SU-DHL-6 (cell line): ENCODE measurements around the gene GALNT9.

Experiments
- CTCF ChIP-seq: fragments of 200-600 bp; sonication (generic); IDR thresholded peaks from one replicate; pipeline ENCODE4 v1.5.1; 2017; ENCODE audit warnings: antibody characterized with exemption, mild to moderate bottlenecking, low read length, moderate library complexity; ENCODE audit not compliant: insufficient read depth, poor library complexity, severe bottlenecking
- EZH2phosphoT487 ChIP-seq: fragments of 200-600 bp; sonication (generic), shearing (Covaris generic); conservative IDR thresholded peaks from 2 replicates; pipeline ENCODE4 v1.6.1; 2018; ENCODE audit warnings: mild to moderate bottlenecking, antibody characterized with exemption, low read length, moderate library complexity, mixed read lengths

GRCh38 chr12:132229193-132229760 is 100.1 kb downstream of the GALNT9 start:
- no peak for TF ChIP-seq CTCF
- no peak for TF ChIP-seq EZH2phosphoT487
